Middle frontal gyrus (tissue), 1 donor: ENCODE measurements around the gene CCDC150.
"Not testable (repeated sequence)": the region's sequence is repeated elsewhere in the genome, so short reads cannot be mapped to it uniquely, and the experiment has no call there.

Experiments
- DNase-seq: peaks from one replicate; pipeline ENCODE4 v3.0.0-alpha.2; 2015; ENCODE audit warnings: low spot score; ENCODE audit errors: extremely low spot score

The CCDC150 gene

GRCh38 chr2:196639180-196640030, at the start of gene CCDC150:
CCDC150 (plus strand) TSS chr2:196639715; CDS start chr2:196639767, 52 bp downstream.
- peak; percentile 91 for DNase-seq

- no peak for DNase-seq
Observed at GRCh38 chr2:196590286-196590685, 49.2 kb upstream of the CCDC150 start.

DNA sequence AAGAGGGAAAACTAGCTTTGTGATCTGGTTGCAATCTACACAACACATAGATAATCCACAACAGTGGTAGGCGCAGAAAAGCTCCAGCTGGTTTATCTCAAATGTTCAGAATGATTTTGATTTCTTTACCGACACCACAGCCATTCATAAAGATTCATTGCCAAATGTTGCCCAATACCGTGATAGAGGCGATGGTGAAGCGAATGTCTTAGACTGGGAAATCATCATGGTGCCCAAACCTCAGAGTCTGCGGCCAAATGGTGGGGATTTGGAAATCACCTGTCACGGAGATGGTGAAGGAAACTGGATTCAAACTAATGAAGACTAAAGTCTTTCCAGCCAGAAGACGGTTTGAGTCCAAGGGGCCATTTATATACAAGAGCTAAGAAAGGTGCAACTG, 48.5 kb upstream of the CCDC150 start:
- no peak for DNase-seq

DNA sequence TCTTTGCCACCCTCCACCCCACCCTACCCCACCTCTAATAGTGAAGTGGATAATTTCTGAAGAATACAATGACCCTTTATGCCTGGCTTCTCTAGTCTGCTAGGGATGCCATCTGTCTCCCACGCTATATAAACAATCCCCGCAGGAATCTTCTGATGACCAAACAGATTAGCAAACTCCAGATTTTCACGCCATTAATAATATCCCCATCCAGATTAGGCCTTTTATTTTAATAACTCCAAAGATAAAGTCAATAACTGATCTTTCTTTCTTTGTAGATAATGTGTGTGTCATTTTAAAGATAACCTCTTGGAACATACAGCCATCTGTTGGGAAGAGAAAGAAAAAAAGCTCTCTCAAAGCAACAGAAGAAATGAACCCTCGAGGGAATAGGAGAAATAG, 47.9 kb upstream of the CCDC150 start:
- DNase-seq = no peak

- no peak for DNase-seq
Observed at GRCh38 chr2:196592331-196592910, 47.1 kb upstream of the CCDC150 start.

- peak; percentile 62 for DNase-seq
Observed at GRCh38 chr2:196592911-196593881, 46.3 kb upstream of the CCDC150 start, which contains the start of gene HECW2. HECW2 (minus strand) TSS chr2:196593554.

- DNase-seq = no peak
Observed at GRCh38 chr2:196594158-196594557, 45.4 kb upstream of the CCDC150 start.

DNA sequence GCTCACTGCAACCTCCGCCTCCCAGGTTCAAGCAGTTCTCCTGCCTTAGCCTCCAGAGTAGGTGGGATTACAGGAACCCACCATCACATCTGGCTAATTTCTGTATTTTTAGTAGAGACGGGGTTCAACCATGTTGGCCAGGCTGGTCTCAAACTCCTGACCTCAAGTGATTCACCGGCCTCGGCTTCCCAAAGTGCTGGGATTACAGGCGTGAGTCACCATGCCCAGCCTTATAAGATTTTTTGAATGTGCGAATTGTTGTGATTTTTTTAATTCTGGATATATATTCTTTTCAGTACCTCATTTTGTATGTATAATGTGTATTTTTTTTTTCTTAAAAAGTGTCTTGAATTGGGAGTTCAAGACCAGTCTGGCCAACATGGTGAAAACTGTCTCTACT, 42.0 kb upstream of the CCDC150 start:
- no peak for DNase-seq

DNA sequence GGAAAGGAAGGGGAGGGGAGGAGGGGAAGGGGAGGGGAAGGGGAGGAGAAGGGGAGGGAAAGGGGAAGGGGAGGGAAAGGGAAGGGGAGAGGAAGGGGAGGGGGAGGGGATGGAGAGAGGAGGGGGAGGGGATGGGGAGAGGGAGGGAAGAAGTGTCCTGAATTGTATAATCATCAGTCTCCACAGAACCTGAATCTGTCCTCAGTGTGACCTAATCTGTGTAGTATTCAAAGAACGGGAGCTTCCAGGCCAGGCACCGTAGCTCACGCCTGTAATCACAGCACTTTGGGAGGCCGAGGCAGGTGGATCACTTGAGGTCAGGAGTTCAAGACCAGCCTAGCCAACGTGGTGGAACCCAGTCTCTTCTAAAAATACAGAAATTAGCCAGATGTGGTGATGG, 41.1 kb upstream of the CCDC150 start:
- DNase-seq = no peak

GRCh38 chr2:196598846-196599245, 40.7 kb upstream of the CCDC150 start:
- no peak for DNase-seq

DNA sequence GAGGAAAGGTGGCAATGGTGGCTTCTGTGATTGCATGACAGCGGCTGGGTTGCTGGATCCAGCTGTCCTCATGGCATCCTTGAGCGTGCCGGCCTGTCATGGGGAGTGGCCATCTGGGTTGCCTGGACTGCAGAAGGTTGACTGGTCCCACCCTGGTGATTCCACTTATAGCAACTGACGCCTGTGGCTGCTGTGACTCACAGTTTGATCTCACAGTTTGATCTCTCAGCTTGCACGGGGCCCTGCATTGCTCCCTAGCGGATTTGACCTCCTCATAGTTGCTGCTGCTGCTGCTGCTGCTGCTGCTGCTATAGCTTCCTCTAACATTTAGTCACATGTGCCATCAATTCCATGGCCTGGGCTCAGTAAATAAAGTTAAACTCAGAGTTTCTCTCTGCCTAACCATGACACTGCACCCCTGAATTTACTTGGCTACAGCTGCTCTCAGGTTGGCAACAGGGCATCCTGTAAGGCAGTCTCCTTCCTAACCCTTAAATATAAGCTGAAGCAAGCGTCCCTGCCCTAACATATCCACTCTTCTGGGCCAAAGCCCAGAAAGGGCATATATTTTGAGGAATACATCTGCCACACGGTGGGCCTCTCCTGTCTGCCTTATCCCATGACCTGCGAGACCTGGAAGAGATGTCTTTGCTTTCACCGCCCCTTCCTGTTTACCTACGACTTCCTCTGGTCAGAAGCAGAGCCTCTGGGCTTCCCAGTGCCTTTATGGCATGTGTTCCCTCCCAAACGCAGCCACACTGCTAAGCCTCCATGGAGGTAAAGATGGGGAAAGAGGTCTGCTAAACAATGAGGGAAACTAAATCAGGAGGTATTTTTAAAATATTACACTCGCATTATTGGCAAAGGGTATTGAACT, 37.8 kb upstream of the CCDC150 start:
- DNase-seq = no peak

DNA sequence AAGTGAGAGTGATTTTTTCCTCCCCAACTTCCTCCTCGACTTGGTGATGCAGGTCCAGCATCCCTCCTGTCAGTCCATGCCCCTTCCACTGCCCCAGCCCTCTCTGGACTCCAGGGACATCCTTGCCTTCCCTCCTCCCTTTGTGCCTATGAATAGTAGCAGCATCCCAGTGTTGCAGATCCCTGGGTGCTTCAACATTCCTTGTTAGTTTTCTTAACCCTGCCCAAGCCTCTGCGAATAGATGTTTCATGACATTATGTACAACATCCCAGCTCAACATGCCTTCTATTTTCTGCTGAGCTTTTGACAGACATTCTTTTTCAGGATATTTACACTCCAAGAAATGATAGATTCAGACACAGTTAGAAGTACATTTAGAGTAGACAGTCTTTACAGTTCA, 35.3 kb upstream of the CCDC150 start:
- no peak for DNase-seq

DNA sequence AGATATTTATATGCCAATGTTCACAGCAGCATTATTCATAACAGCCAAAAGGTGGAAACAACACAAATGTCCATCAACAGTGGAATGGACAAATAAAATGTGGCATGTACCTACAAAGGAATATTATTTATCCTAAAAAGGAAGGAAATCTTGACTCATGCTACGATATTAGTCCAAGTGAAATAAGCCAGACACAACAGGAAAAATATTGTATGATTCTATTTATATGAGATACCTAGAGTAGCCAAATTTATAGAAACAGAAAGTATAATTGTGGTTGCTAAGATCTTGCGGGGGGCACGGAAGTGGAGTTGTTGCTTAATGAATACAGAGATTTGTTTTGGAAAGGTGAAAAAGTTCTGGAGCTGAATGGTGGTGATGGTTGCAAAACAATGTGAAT, 33.0 kb upstream of the CCDC150 start:
- no peak for DNase-seq

DNA sequence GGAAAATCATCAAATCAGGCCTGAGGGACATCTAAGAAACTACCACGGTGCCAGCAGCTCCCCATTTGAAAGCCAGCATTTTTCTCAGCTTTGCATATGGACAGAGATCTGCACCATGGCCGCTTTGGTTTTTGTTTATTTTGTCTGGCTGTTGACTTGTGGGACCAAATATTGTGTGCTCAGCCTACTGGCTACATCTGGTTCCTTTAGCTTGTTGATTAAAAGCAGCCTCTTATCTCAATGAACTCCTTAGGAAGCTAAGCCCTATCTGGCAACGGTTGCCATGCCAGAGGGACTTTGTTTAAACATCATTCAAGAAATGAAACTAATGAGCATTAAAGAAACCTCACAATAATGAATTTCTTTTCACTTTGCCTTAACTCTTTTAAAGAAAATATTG, 32.4 kb upstream of the CCDC150 start:
- no peak for DNase-seq

GRCh38 chr2:196607896-196608295, 31.6 kb upstream of the CCDC150 start:
- DNase-seq = not testable (repeated sequence)

DNA sequence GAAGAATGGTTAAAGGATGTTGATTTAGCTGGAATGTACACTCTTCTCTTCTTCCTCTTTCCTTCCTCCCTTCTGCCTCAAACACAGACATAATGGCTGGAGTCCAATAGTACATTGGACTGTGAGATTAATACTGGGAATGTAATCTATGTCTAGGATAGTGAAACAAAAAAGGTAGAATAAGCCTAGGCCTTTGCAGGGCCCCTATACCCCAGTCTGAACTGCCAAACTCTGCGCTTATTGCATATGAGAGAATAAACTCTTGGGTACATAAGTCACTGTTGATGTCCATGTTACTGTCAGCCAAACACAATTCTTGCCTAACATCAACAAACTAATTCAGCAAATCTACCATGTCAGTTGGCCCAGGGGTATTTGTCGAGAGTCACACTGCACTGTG, 29.7 kb upstream of the CCDC150 start:
- DNase-seq = no peak

DNA sequence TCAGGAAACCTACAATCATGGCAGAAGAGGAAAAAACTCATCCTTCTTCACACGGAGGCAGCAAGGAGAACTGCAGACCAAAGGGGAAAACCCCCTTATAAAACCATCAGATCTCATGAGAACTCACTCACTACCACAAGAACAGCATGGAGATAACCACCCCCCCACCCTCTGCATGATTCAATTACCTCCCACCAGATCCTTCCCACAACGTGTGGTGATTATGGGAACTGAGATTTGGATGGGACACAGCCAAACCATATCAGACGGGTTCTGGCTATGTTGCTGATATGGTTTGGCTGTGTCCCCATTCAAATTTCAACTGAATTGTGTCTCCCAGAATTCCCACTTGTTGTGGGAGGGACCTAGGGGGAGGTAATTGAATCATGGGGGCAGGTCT, 28.7 kb upstream of the CCDC150 start:
- no peak for DNase-seq

GRCh38 chr2:196613302-196613701, 26.2 kb upstream of the CCDC150 start:
- DNase-seq = no peak

- DNase-seq = no peak
Observed at GRCh38 chr2:196617430-196617829, 22.1 kb upstream of the CCDC150 start.

- DNase-seq = no peak
Observed at GRCh38 chr2:196618661-196619060, 20.9 kb upstream of the CCDC150 start.

- no peak for DNase-seq
Observed at GRCh38 chr2:196630531-196630930, 9.0 kb upstream of the CCDC150 start.
